Amniotic stem cell (primary cell): Measurements from ENCODE around the gene THSD8.
"Not testable (repeated sequence)": the region's sequence is repeated elsewhere in the genome, so short reads cannot be mapped to it uniquely, and the experiment has no call there.

Source experiments
- DNase-seq: peaks from one replicate; lab custom pipeline; 2025; lab: John Stamatoyannopoulos, UW

Gene THSD8

DNA sequence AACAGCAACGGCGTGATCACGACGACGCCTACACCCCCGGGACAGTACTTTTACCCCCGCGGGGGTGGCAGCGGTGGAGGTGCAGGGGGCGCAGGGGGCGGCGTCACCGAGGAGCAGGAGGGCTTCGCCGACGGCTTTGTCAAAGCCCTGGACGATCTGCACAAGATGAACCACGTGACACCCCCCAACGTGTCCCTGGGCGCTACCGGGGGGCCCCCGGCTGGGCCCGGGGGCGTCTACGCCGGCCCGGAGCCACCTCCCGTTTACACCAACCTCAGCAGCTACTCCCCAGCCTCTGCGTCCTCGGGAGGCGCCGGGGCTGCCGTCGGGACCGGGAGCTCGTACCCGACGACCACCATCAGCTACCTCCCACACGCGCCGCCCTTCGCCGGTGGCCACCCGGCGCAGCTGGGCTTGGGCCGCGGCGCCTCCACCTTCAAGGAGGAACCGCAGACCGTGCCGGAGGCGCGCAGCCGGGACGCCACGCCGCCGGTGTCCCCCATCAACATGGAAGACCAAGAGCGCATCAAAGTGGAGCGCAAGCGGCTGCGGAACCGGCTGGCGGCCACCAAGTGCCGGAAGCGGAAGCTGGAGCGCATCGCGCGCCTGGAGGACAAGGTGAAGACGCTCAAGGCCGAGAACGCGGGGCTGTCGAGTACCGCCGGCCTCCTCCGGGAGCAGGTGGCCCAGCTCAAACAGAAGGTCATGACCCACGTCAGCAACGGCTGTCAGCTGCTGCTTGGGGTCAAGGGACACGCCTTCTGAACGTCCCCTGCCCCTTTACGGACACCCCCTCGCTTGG is 9.6 kb upstream of the THSD8 start:
- DNase-seq: no peak

DNA sequence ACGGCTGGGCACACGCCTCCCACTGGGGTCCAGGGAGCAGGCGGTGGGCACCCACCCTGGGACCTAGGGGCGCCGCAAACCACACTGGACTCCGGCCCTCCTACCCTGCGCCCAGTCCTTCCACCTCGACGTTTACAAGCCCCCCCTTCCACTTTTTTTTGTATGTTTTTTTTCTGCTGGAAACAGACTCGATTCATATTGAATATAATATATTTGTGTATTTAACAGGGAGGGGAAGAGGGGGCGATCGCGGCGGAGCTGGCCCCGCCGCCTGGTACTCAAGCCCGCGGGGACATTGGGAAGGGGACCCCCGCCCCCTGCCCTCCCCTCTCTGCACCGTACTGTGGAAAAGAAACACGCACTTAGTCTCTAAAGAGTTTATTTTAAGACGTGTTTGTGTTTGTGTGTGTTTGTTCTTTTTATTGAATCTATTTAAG is 9.0 kb upstream of the THSD8 start:
- DNase-seq: no peak

GRCh38 chr19:12793290-12794195 is 8.3 kb upstream of the THSD8 start:
- DNase-seq: peak; percentile 76

DNA sequence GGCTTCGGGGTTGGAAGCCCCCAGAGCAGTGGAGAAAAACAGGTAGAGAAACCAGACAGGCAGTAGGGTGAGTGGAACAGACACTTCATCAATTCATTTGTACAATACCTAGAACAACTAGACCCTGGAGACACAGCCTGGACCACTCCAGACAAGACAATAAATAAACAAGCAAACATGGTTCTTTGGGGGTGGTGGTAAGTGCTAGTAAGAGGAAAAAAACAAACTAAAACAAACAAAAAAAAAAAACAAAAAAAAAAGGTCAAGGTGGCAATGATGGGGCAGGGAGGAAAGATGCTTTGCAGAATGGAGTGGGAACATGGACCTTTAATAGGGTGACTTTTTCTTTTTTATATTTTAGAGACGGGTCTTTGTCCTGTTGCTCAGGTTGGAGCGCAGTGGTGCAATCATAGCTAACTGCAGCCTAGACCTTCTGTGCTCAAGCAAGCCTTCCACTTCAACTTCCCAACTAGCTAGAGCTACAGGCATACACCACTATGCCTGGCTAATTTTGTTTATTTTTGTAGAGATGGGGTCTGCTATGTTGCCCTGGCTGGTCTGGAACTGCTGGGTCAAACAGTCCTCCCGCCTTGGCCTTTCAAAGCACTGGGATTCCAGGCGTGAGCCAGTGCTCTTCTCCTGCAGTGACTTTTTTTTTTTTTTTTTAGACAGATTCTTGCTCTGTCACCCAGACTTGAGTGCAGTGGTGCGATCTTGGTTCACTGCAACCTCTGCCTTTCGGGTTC is 7.5 kb upstream of the THSD8 start:
- no peak for DNase-seq

GRCh38 chr19:12794971-12795381 is 6.9 kb upstream of the THSD8 start:
- DNase-seq: no peak

- peak; percentile 42 for DNase-seq
Observed at GRCh38 chr19:12796146-12797071, 5.5 kb upstream of the THSD8 start.

- DNase-seq: no peak
Observed at GRCh38 chr19:12797141-12797587, 4.7 kb upstream of the THSD8 start.

GRCh38 chr19:12797607-12798006 is 4.3 kb upstream of the THSD8 start:
- DNase-seq: not testable (repeated sequence)

DNA sequence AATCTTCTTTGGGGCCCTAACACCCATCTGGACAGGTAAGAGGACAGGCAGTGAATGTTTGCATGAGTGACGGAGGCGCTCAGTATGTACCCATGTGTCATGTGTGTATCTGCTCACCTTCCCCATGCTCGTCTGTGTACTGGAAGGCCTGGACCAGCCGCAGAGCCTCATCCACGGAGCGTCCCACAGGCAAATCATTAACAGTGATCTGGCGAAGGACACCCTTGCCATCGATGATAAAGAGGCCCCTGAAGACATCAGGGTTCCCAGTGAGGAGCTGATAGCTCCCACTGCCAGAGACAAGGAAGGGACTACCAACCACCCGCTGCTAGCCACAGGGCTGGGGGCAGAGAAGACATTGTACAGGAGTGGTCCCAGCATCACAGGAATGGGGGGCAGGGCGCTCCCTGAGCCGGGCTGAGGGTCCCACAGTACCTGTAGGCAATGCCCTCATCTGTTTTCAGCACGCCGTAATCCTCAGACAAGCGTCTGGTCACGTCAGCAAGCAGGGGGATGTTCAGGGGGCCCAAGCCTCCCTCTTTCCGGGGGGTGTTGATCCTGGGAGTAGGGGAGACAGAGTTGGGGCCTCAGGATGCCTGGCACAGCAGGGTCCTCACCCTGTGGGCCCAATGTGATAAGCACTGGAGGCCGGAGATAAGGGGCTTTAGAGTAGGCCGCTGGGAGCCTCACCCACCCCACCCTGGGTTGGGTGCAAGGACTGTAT is 2.0 kb upstream of the THSD8 start:
- no peak for DNase-seq

DNA sequence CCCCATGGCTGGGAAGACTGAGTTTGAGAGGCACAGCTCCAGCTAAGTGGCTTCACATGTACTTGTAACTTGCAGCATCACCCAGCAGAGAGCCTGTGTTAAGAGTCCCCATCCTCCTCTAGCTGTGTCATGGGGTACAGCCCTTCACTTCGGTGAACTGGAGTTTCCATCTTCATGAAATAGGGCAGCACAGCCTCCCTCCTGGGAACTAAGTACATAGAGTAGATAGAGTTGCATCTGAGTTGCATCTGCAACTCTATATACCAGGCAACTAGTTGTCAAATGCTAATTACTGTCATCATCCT is 1.5 kb upstream of the THSD8 start:
- DNase-seq: no peak

GRCh38 chr19:12800923-12801465 is 875 bp upstream of the THSD8 start:
- no peak for DNase-seq

- no peak for DNase-seq
Observed at GRCh38 chr19:12802267-12803106, 618 bp downstream of the THSD8 start.

DNA sequence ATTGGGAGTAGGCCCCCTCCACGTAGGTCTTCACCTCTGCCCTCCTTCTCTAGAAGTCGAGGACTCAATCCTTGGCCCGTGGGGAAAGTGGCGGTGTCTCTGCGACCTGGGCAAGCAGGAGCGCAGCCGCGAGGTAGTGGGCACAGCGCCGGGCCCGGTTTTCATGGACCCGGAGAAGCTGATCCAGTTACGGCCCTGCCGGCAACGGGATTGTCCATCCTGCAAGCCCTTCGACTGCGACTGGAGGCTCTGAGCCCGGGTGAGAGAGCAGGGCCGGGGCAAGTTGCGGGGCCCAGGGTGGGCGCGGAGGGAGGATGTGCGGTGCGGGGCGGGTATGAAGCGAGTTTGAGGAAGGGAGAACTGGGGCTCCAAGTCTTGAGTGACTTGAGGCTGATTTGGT is 2.2 kb downstream of the THSD8 start:
- no peak for DNase-seq

GRCh38 chr19:12806242-12807081 is 4.6 kb downstream of the THSD8 start, which contains the start of gene RNASEH2A:
TSS of gene RNASEH2A (plus strand) at chr19:12806584. CDS start at chr19:12806674, 90 bp downstream.
- DNase-seq: peak; percentile 58

DNA sequence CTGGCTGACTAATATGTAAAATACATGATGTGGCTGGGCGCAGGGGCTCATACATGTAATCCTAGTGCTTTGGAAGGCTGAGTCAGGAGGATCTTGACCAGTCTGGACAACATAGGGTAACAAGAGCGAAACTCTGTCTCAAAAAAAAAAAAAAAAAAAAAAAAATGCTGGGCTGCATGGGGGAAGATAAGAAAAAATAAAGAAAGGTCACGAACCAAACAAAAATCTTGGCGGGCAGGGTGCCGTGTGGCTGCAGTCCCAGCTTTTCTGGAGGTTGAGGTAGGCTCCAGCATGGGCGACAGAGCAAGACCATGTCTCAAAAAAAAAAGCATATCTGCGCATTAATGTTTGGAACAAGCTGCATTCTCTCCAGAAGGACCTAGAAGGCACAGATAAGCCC is 13.2 kb downstream of the THSD8 start:
- no peak for DNase-seq

- DNase-seq: not testable (repeated sequence)
Observed at GRCh38 chr19:12817188-12817587, 15.3 kb downstream of the THSD8 start.

DNA sequence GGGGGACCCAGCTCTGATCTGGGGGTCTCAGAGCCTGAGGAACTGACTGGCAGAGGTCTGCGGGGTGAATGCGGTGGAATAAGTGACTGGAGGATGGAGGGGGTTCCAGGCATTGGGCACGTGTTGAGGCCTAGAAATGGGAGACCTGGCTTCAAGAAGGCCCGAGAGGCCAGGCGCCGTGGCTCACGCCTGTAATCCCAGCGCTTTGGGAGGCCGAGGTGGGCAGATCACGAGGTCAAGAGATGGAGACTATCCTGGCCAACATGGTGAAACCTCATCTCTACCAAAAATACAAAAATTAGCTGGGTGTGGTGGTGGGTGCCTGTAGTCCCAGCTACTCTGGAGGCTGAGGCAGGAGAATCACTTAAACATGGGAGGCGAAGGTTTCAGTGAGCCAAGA is 15.9 kb downstream of the THSD8 start:
- DNase-seq: not testable (repeated sequence)

DNA sequence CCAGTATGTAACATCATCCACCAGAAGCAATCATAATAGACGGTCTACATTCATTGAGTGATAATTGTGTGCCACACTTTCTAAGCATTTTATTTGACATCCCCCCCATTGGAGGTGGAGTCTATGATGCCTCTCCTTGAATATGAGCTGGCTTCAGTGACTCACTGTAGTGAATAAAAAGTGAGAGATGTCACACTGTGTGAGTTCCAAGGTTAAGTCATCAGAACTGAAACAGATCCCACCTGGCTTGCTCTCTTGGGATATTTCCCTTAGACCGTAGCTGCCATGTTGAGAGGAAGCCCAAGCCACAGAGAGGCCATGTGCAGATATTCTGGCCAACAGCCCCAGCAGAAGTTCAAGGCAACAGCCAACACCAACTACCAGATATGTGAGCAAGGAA is 19.9 kb downstream of the THSD8 start:
- no peak for DNase-seq
